Muscle of arm (tissue), 12 donors: ENCODE measurements around the gene IL1R1. TPM values are rescaled to one million over a fixed set of nuclear protein-coding genes. Genes with fewer than 3 reads are reported as not detected.

Experiments
- DNase-seq: peaks from one replicate; pipeline ENCODE4 v3.0.0-alpha.2; 2013
- polyA plus RNA-seq, 12 donors: library from polyadenylated mRNA; unstranded; fragments of 120-200 nt; gene quantifications; one replicate each; pipeline ENCODE4 v1.2.1, GENCODE V29; 2013; ENCODE audit not compliant: insufficient read length in 12 of 12

The IL1R1 gene
- polyA plus RNA-seq, 12 donors, result 9.1 to 28.1 (median 11.7) TPM; not detected in 1

DNA sequence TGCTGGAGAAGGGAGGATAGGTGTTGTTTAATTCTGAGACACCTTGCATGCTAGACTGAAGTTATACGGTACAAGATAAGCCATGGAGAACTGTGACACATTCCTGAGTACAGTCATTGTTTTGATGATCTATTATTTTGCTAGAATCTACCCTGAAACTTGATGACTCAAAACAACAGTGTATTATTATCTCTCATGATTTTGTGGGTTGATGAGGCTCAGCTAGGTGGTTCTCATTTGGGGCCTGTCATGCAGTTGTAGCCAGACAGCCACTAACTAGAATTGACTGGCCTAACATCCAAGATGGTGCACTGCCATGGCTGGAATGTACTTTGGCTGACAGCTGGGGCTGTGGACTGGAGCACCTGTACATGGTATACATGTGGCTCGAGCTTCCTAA, 5.4 kb upstream of the IL1R1 start:
- DNase-seq, result no peak

DNA sequence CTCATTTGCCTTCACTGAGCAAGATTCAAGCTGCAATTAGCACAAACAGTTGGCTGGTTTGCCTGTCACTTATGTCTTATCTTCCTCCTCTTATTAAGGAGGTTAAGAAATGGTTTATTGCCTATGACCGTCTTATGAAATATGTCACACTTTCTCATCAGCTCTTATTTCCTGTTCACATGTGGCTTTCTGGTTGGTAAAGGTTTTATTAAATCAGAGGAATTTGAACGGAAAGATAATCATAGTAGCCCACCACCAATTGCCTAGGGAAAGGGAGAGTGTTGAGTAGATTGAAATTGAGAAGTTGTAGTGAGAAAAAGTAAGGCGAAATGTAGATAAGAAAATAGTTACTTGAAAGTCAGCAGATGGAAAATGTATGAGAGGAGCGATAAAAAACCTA, 4.2 kb upstream of the IL1R1 start:
- DNase-seq, result no peak

DNA sequence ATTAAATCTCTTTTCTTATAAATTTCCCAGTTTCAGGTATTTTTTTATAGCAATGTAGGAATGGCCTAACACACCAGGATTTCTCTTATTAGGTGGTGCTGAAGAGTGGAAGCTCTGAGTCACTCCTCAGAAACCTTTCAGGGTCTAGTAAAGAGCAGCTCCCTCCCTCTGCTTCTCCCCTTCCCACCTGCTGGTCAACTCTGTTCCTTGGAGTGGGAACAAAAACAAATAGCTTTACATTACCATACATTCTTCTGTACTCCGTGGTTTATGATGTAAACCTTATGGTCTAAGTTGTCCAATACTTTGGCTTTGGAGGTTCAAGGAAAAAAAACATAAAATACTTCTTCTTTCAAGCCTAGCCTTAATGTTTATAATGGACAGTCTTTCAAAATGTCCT, 2.7 kb upstream of the IL1R1 start:
- DNase-seq, result no peak

DNA sequence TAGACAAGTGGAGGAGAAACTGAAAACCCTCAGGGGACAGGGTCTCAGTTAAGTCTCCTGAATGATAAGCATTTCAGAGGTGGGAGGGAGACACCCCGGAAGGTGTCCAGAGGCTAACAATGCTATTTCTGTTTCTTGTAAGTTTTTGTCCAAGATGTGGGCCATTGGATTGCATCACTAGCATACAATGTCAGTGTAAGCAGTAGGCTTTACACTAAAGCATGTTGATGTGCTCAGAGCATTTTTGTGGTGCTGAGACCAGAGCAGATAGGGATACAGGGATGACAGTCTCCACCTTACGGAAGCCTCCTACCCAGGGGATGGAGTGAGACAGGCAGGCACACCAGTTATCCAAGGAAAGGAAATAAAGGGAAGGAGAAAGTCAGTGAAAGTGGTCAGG, 2.2 kb upstream of the IL1R1 start:
- no peak for DNase-seq

DNA sequence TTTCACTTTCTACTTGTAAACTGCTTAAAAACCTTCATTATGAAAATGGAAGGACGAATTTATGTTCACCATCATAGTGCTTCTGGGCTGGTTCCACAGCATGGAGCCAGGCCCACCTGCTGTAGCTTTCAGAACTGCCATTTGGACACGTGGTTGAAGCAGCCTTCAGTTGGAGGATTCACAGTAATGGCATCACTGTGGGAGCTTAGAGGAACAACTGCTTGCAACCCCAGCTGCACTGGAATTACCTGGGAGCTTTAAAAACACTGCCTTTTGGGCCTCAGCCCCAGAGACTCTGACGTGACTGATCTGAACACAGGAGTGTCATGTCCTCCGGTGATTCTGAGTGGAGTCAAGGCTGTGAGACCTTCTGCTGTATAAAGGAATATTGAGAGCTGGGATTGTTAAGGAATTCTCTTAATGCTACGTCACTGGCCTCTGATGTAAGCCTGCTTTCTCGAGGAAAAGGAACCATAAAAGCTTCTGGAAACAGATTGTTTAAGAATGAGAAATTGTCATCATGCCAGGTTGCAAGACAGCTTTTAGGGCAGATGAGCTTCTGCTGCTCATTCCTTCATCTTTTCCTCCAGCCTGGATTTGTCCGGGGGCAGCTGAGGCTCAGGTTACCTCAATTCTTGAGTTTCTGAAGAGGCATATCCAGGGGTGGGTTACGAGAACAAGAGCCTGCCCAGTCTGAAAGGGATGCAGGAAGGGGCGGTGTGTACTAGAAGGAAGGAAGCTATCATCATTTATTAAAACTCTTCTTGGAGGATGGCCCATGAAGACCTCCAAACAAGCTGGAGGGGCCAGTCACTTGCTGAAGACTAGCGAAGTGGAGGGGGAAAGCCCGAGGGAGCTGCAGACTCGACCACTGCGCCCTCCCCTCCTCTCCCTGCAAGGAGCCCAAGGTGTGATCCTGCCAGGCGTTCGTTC, 1.3 kb upstream of the IL1R1 start:
- DNase-seq, result peak; percentile 67

DNA sequence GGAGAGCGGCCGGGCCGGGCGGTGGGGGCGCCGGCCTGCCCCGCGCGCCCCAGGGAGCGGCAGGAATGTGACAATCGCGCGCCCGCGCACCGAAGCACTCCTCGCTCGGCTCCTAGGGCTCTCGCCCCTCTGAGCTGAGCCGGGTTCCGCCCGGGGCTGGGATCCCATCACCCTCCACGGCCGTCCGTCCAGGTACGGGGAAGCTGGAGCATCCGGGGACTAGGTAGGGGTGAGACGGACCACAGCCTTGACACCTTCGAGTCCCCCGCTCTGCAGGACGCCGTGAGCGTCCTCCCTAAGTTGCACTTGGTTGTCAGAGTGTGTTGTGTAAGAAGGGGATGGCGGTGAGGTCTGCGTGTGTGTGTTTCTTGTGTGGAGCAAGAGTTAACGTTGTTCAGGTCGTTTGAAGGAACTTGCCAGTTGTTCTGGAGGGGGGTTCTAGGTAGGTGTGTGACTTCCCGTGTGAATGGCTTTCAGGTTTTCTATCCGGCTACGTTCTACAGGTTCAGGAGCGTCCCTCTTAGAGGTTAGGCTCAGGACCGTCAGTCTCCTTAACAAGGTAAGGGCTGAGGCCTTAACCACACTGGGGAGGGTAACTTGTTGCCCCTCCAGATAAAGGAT, 393 bp downstream of the IL1R1 start:
- peak; percentile 35 for DNase-seq

DNA sequence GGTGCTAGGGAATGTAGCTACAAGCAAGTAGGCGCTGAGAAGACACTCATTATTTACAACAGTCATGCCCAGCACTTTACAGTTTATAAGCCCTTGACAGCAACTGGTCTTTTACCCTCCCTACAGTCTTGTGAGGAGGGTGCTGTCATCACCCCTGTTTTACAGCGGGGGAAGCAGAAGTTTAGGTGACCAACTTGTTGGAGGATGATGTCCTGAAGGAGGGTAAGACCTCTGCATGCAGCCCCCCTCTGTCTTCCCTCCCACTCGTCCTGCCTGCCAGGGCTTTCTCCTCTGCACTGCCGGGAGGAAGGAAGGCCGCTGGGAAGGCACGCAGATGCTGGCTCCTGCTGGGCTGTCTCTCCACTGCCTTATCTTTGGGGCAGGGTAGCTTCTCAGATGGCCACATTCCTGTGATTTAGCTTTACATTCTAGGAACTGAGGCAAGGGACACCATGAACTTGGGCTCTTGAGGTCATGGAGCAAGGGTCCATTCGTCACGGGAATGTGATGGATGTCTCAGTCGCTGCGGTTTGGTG, 972 bp downstream of the IL1R1 start:
- peak; percentile 31 for DNase-seq

DNA sequence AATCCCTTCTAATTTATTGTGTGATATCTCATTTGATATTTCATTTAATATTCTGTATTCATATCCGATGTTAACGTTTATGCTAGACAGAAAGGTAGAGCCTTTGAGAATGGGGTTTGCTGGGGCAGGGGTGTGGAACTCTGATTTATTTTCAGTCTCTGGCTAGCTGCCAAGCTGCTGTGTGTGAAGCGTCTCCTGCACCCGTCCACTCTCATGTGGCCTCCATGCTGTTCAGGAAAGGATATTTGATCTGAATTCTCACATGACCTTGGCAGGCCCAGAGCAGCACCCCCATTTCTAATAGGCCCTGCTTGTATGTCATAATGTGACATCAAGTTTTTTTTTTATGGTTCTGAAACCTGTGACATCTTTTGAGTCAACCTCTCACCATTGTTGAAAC, 1.6 kb downstream of the IL1R1 start:
- DNase-seq, result no peak

DNA sequence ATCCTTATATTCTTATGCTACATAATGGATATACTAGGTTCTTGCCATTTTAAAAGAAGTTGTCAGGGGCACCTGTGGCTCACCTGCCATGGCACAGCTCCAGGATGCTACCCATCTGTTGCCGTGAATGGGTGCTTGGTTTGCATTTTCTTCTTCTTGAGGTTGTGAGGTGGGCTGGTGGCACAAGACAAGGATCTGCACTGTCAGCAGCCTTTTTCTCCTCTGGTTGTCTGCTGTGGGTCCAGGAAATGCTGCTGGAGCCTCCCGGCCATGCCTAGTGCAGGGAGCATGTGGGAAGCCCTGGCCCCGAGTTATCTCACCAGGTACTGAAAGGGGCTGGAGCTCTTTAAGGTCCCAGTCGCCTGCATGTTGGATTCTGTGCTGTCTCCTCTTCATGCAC, 2.6 kb downstream of the IL1R1 start:
- DNase-seq, result no peak

DNA sequence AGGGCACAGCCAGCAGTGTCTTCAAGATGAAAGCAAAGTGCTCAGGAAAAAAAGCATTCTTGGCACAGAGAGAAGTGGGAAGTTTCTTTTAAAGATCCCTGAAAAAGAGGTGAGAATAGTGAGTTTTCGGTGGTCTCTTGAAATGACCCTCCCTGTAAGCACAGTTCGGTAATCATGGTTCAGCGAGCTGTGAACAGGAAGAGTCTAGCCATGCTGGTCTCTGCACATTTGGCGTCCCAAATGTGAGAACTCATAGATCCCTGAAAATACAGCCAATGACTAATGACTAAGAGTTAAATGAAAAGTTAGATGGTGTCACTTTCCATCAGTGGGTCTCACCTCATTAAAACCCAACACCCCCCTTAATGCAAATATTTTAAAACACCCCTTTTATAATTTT, 3.4 kb downstream of the IL1R1 start:
- no peak for DNase-seq

DNA sequence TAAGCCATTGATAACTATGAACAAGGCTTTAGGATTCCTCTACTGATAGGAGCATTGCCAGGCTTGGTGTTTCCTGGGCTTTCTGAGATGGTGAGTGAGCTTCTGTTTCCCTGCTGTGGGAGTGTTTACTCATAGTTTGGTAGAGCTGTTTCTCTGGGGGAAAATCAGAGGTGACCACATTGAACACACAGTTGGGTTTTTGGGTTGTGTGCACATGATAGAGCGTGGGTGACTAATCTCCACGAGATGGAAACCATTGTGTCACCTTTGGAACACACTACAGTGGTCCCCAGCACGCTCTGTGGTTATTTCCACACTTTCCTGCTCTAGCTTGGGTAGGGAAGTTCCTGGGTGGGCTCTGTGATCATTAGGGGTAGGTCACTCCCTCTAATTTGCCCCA, 5.4 kb downstream of the IL1R1 start:
- DNase-seq, result no peak

DNA sequence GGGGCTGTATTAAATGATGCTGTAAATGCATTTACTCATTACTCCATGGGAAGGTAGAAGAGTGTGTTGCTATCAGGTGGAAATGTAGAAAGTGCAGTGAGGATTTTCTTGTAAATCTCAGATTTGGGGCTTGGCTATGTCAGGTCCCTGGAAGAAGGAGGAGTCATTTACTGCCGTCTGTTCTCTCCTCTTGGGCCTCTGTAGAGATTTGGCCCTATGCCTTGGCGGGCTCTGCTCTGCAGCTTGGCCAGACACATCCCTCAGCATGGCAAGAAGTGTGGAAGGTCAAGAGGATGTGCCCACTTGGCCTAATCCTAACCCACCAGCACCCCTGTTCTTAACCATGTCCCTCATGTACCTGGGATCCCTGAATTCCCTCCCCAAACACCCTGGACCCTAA, 6.7 kb downstream of the IL1R1 start:
- DNase-seq, result no peak

DNA sequence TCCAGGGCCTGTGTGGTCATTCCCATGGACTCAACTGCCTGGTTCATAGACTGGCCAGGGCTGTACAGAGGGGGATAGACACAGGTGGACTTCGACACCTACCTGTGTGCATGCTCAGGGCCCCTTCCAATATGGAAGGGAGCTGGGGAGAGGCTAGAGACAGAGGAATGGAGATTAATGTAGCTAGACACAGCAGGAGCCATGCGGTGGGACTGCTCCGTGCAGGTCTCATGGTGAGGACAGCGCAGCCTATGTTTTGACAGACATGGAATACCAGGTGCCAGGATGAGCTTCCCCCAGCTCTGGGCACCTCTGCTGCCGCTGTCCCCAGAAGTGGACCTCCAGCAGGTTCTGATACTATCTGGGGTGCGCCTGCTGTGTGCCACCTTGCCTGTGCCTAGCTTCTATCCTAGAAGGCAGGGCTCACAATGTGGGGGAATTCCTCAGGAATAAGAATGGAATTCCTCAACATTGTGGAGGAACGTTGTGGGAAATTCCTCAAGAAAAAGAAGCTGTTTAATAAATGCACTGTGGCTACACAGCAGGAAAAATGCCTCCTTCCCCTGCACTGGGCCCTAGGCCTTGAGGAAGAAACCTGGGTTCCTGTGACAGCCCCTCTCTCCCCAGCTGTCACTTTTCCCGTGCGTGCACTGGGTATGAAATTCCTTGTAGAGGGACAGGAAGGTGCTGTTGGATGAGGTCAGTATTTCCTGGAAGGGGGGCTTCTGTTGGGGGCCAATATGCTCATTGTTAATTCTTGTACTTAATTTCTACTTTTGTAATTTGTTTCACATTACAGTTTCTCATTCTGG, 7.3 kb downstream of the IL1R1 start:
- DNase-seq, result no peak

DNA sequence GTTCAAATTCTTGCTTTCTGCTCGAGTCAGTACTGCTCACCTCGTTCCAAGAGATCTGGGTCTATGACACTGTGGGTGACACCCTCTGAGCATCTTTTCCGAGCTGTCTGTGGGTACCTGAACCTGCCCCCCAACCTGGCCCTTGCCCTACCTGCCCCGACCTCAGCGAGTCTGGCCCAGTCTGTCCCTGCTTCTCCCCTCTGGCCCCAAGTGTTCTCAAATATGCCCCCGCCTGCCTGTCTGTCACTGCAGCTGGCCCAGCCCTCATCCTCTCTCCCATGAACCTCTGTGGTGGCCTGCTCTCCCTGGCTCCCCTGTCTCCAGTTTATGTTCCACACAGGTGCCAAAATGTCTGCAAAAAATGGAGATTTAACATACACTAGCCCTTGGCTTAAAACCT, 11.8 kb downstream of the IL1R1 start:
- no peak for DNase-seq

DNA sequence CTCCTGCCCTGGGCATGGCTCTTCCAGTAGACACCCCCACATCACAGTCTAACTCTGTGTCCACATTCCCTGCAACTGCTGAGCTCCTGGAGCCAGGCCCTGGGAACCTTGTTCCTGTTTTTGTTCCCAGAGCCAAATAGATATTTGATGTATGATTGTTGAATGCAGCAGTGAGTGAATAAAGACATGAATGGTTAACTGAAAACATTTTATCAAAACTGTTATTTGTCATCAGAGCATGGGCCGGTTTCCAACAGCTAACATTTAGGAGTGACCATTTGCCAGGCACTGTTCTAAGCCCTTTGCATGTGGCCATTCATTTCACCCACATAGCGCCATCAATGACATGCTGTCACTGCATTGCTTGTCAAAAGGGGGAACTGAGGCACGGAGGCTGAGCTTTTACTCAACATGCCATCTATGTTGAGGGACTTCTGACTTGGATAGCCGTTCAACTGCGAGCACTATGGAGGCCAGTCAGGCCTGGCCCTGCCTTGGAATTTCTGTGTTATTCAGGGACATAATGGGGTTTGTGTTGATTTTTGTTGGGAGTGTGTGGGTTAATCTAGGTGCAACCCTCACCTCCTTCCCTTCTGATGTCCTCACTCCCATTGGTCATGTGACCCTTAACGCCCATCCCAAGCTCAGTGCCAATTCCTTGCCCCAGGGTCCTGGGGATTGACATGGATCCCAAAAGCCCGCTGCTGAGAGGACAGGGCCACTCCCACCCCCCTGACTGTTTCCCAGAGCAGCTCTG, 12.6 kb downstream of the IL1R1 start:
- no peak for DNase-seq

DNA sequence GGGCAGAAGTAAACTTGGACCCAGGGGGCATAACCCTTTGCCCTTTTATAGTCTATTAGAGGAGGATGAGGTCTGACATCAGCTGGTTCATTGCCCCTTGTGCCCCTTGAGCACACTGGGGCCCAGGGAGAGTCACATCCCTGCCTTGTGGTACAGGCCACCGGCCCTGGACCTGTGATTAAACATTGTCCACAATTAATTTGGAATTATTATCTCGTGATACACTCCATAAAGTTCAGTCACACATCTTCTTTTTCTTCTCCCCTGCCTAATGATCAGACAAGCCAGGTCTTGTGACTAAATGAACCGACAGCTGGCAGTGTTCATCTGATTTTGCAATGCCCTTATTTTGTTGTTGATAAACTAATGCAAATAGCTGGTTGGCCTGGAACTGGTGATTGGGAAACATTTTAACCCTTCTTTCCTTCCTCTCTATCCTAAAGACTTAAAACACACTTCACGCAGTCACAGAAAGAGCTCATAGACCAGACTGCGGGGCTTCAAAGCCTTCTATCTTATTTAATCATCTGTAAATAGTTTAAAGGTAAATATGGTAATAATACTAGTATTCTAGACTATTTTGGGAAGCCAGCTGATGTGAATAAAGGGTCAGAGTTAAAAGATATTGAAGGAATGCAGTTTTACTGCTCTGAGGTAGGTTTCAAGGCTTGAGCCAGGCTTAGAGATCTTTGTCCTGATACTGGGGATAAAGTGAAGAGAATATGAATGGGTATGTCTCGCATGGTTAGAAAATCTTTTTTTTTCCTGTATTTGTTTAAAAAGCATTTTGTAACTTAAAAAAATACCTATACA, 13.4 kb downstream of the IL1R1 start:
- DNase-seq, result no peak

DNA sequence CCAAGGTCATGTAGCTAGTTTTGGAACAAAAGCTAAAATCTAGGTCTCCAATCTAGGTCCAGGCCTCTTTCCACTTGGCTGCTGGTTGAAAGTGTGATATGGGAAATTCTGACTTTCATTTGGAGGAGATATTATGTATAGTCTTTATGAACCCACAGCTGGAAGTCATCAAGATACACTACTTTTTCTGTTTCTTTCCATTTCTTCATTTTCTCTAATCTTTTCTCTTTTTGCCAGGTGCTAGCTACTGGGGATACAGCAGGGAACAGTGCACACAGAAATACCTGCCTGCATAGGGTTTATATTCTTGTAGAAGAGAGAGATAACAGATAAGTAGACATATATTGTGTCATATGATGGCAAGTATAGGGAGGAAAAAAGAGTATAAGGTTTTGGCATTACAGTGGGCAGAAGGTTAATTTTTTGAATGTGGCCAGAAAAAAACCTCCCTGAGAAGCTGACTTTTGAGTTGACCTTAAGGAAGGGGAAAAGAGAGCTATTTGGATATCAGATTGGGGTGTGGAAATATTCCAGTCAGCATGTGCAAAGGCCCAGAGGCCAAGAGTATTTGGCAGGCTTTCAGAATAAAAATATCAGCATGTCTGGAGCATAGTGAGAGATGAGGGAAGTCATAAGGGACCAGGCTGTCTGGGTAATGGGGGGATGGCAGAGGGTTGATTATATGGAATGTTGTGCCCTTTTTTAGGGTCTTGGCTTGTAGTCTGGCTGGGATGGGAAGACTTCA, 15.6 kb downstream of the IL1R1 start:
- no peak for DNase-seq

DNA sequence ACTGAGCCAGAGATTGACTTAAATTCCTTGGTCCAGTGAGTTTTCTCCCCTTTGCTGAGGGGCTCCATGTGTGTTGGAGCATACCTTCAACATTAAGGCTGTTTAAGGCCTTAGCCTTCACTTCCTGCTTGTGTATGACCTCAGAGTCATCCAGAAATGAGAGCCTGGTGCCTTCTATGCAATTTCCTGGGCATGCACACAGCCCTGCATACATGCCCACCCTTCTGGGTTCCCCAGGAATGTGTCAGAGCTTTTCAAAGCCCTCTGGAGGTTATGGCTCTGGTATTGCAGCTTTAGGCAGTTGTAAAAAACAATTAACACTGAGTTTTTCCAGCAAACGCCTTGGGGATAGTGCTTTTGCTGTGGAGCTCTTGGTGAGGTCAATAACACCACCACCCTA, 16.7 kb downstream of the IL1R1 start:
- no peak for DNase-seq

DNA sequence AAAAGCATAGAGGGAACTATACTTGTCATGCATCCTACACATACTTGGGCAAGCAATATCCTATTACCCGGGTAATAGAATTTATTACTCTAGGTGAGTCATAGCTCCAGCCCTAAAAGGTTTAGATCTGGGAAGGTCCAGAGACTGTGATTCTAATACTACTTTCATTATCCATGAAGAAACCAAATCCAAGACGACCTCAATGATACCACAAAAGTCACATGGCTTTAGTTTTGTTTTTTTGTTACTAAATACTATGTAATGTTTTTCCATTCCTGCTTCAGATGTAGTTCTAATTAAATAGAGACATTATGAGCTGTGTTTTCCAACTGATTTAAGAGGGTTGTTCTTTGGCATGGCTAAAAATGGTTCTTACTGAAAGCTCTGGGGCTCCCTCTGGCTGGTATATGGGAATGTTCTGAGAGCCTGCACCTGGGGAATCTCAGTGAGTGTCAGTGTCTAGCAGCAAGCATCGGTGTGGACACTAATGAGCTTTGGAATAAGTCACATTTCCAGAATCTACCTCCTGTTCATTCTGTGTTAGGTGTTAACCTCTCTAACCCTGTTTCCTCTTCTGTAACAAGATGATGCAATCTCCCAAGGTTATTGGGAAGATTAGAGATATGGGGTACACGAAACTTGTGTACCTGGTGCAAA, 23.8 kb downstream of the IL1R1 start:
- DNase-seq, result no peak
